Endothelial cell of umbilical vein (primary cell): ENCODE results near the gene AP5Z1. TPM values are rescaled to one million over a fixed set of nuclear protein-coding genes. Genes with fewer than 3 reads are reported as not detected.

ENCODE experiments used
- BruUV-seq: library from RNA; stranded (reverse); fragments of 400-500 nt; replicated peaks from 2 replicates; lab custom pipeline; 2021; lab: Mats Ljungman, UMichigan
- CTCF ChIA-PET: fragments of 300-600, 350-600 bp; sonication (Branson Sonifier 250); formaldehyde crosslinking; loops from one replicate; lab custom pipeline; 2021; ENCODE audit warnings: antibody characterized with exemption, inconsistent platforms; lab: Charles Lee
- POLR2A ChIA-PET: fragments of 300-600, 350-600 bp; sonication (Branson Sonifier 250); formaldehyde crosslinking; loops from one replicate; lab custom pipeline; 2021; ENCODE audit warnings: antibody characterized with exemption, inconsistent platforms; lab: Charles Lee
- DNase-seq: peaks from one replicate; pipeline ENCODE4 v3.0.0-alpha.2; 2011; ENCODE audit warnings: low read depth, low spot score
- FAIRE-seq: peaks from 2 replicates; lab custom pipeline; 2011; peaks lifted over from hg19 to GRCh38; lab: Jason Lieb, UNC
- H2AFZ ChIP-seq: 2 replicates; pipeline ENCODE4 v1.6.0; 2012; ENCODE audit warnings: low read depth, low read length, control low read depth, inconsistent platforms
- H3K27ac ChIP-seq: 2 replicates; pipeline ENCODE4 v1.5.1; 2011; ENCODE audit warnings: low read depth, mild to moderate bottlenecking, control low read depth, low read length, moderate library complexity; ENCODE audit not compliant: insufficient read depth
- H3K27me3 ChIP-seq, 2 experiments: 2 replicates each; pipeline versions ENCODE4 v1.6.0 to v1.6.1; 2011; ENCODE audit warnings: low read length in 2 of 2, mixed read lengths in 1 of 2; ENCODE audit not compliant: control insufficient read depth in 2 of 2, insufficient read depth in 2 of 2
- H3K36me3 ChIP-seq, 2 experiments: 2 replicates in 1 of 2; 3 replicates in 1 of 2; pipeline ENCODE4 v1.5.1; 2011; ENCODE audit warnings: low read length in 2 of 2, mild to moderate bottlenecking in 1 of 2, moderate library complexity in 1 of 2; ENCODE audit not compliant: control insufficient read depth in 2 of 2, insufficient read depth in 2 of 2; ENCODE audit errors: extremely low read depth in 1 of 2
- H3K4me1 ChIP-seq: 3 replicates; pipeline ENCODE4 v1.5.1; 2011; ENCODE audit warnings: mild to moderate bottlenecking, low read length; ENCODE audit not compliant: control insufficient read depth, insufficient read depth; ENCODE audit errors: extremely low read depth
- H3K4me2 ChIP-seq: 2 replicates; pipeline ENCODE4 v1.6.1; 2011; ENCODE audit warnings: low read length, control low read depth, mixed read lengths; ENCODE audit not compliant: insufficient read depth
- H3K4me3 ChIP-seq, 3 experiments: fragments of 200-600 bp in 1 of 3; sonication (generic), shearing (Covaris generic) in 1 of 3; replicated peaks in 1 of 3; 2 replicates each; pipeline ENCODE4 v1.5.1; 2011 to 2016; ENCODE audit warnings: control low read depth in 3 of 3, low read length in 3 of 3, mild to moderate bottlenecking in 2 of 3, inconsistent platforms in 1 of 3, low read depth in 1 of 3, moderate library complexity in 1 of 3; ENCODE audit not compliant: insufficient read depth in 1 of 3
- H3K79me2 ChIP-seq: 2 replicates; pipeline ENCODE4 v1.6.0; 2012; ENCODE audit warnings: low read length, inconsistent platforms; ENCODE audit not compliant: control insufficient read depth, insufficient read depth
- H3K9ac ChIP-seq: replicated peaks from 2 replicates; pipeline ENCODE3; 2011; ENCODE audit warnings: low read length, control low read depth; ENCODE audit not compliant: insufficient read depth; ENCODE audit errors: extremely low read depth
- H3K9me1 ChIP-seq: replicated peaks from 3 replicates; pipeline ENCODE4 v1.6.0; 2011; ENCODE audit warnings: mild to moderate bottlenecking, low read length; ENCODE audit not compliant: control insufficient read depth, insufficient read depth; ENCODE audit errors: extremely low read depth
- H3K9me3 ChIP-seq: replicated peaks from 2 replicates; pipeline ENCODE4 v1.5.1; 2012; ENCODE audit warnings: low read length, inconsistent platforms; ENCODE audit not compliant: control insufficient read depth, insufficient read depth
- H4K20me1 ChIP-seq: replicated peaks from 2 replicates; pipeline ENCODE3; 2011; ENCODE audit warnings: mild to moderate bottlenecking, low read length; ENCODE audit not compliant: control insufficient read depth, insufficient read depth; ENCODE audit errors: extremely low read depth
- EZH2 ChIP-seq: IDR thresholded peaks from 2 replicates; pipeline ENCODE4 v1.6.1; 2012; ENCODE audit warnings: borderline replicate concordance, low read depth, mild to moderate bottlenecking, moderate library complexity, low read length, inconsistent platforms; ENCODE audit not compliant: severe bottlenecking
- FOS ChIP-seq: IDR thresholded peaks from 2 replicates; pipeline ENCODE4 v1.6.1; 2011; ENCODE audit warnings: mild to moderate bottlenecking, low read length, moderate library complexity, borderline replicate concordance; ENCODE audit not compliant: insufficient read depth
- GATA2 ChIP-seq: IDR thresholded peaks from 2 replicates; pipeline ENCODE4 v1.7.0; 2011; ENCODE audit warnings: low read depth, mild to moderate bottlenecking, moderate library complexity, mixed read lengths, low read length; ENCODE audit not compliant: insufficient read length, insufficient read depth
- JUN ChIP-seq: IDR thresholded peaks from 2 replicates; pipeline ENCODE4 v1.6.1; 2011; ENCODE audit warnings: borderline replicate concordance, low read depth; ENCODE audit not compliant: insufficient read length, insufficient read depth
- MYC ChIP-seq: IDR thresholded peaks from one replicate; pipeline ENCODE4 v1.6.1; 2011; ENCODE audit warnings: mild to moderate bottlenecking, low read depth, low read length
- POLR2A ChIP-seq: IDR thresholded peaks from 2 replicates; pipeline ENCODE4 v1.6.1; 2012; ENCODE audit warnings: low read depth, mild to moderate bottlenecking, control low read depth, low read length
- POLR2AphosphoS5 ChIP-seq: IDR thresholded peaks from 2 replicates; pipeline ENCODE4 v1.6.1; 2012; ENCODE audit warnings: low read depth, mild to moderate bottlenecking, control low read depth, low read length, moderate library complexity; ENCODE audit not compliant: insufficient read depth
- dilution Hi-C: fragments of 300-500 bp; cut with MboI; formaldehyde crosslinking; loops from one replicate; pipeline ENCODE4 v1.15.0; 2019; ENCODE audit warnings: low sequenced_read_pairs; ENCODE audit not compliant: extremely low pct_ligation_motif_present
- intact Hi-C: fragments of 100-400 bp; cut with micrococcal nuclease; formaldehyde crosslinking; loops from one replicate; pipeline ENCODE4 v1.10.0; 2022
- polyA plus RNA-seq, 4 experiments: library from polyadenylated mRNA; depleted of rRNA in 3 of 4; stranded (reverse) in 3 of 4; unstranded in 1 of 4; fragments of >200 nt; gene quantifications; 2 replicates each; pipeline versions ENCODE4 v1.2.1 to v1.2.3, GENCODE V29; 2011 to 2012; ENCODE audit warnings: missing spikeins in 1 of 4
- total RNA-seq: library from RNA; stranded (reverse); gene quantifications from 2 replicates; pipeline ENCODE4 v1.2.3, GENCODE V29; 2021
- TF ChIP-seq, protein P1 (sequence below), 2 donors: IDR thresholded peaks; 1 replicate in 1 of 2; 2 replicates in 1 of 2; pipeline ENCODE4 v1.5.1; 2011; ENCODE audit warnings: low read length in 2 of 2, mild to moderate bottlenecking in 2 of 2, moderate library complexity in 2 of 2, control low read depth in 1 of 2, inconsistent platforms in 1 of 2, low read depth in 1 of 2; ENCODE audit not compliant: insufficient read depth in 1 of 2; ENCODE audit errors: extremely low read depth in 1 of 2
- TF ChIP-seq, protein P2 (sequence below): IDR thresholded peaks from 2 replicates; pipeline ENCODE4 v1.6.1; 2011; ENCODE audit not compliant: insufficient read depth, insufficient read length

The AP5Z1 gene
- total and polyA plus RNA-seq, 2 donors (not counting 3 experiments of a cell fraction or from before 2014, with no cell fraction given), result 53.7 to 58.9 TPM

GRCh38 chr7:4790078-4790465 lies 14.6 kb downstream of the AP5Z1 start:
- H2AFZ ChIP-seq, result no peak overlapping the region
- no peak for TF ChIP-seq JUN
- no peak for TF ChIP-seq FOS
- TF ChIP-seq POLR2AphosphoS5, result no peak
- TF ChIP-seq, protein P1, sequence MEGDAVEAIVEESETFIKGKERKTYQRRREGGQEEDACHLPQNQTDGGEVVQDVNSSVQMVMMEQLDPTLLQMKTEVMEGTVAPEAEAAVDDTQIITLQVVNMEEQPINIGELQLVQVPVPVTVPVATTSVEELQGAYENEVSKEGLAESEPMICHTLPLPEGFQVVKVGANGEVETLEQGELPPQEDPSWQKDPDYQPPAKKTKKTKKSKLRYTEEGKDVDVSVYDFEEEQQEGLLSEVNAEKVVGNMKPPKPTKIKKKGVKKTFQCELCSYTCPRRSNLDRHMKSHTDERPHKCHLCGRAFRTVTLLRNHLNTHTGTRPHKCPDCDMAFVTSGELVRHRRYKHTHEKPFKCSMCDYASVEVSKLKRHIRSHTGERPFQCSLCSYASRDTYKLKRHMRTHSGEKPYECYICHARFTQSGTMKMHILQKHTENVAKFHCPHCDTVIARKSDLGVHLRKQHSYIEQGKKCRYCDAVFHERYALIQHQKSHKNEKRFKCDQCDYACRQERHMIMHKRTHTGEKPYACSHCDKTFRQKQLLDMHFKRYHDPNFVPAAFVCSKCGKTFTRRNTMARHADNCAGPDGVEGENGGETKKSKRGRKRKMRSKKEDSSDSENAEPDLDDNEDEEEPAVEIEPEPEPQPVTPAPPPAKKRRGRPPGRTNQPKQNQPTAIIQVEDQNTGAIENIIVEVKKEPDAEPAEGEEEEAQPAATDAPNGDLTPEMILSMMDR (IDR thresholded peaks at IDR 0.05; ENCODE audit: extremely low read depth in 1 of 2, insufficient read depth in 1 of 2, low read depth in 1 of 2, low read length in 2 of 2), result no peak
- TF ChIP-seq EZH2, result no peak
- TF ChIP-seq, protein P2, sequence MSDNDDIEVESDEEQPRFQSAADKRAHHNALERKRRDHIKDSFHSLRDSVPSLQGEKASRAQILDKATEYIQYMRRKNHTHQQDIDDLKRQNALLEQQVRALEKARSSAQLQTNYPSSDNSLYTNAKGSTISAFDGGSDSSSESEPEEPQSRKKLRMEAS, result no peak
- no peak for TF ChIP-seq POLR2A
- no peak for TF ChIP-seq MYC
- TF ChIP-seq GATA2, result no peak
- no peak overlapping the region for H3K27ac ChIP-seq
- no peak for DNase-seq
- ChIA-PET POLR2A (no interaction called here), CTCF (interaction anchor here (0.9 kb wide), 1 partner anchor 8 kb away, joined by 3 read pairs; no protein-coding TSS in a partner anchor)
- H3K9ac ChIP-seq, result no peak overlapping the region
- no peaks in the 10 kb centered on the region for H4K20me1 ChIP-seq
- no TSS peak for BruUV-seq
- no peaks in the 10 kb centered on the region for H3K9me1 ChIP-seq
- H3K4me1 ChIP-seq, result no peaks in the 10 kb centered on the region
- no peak overlapping the region for H3K4me2 ChIP-seq
- dilution Hi-C loops (no loop called here), intact Hi-C loops (no loop called here)
- no peak for FAIRE-seq
- H3K9me3 ChIP-seq, result no peaks in the 10 kb centered on the region
- H3K79me2 ChIP-seq, result no peaks in the 10 kb centered on the region
- H3K4me3 ChIP-seq, result no peak overlapping the region
- H3K27me3 ChIP-seq, result no peaks in the 10 kb centered on the region
- peaks cover 10 to 33% of the 10 kb centered on the region in 2 experiments for H3K36me3 ChIP-seq
